Large intestine (tissue), 3 donors: ENCODE data around the gene BCAR3. TPM values are rescaled to one million over a fixed set of nuclear protein-coding genes. Genes with fewer than 3 reads are reported as not detected.
A peak's percentile ranks its signal among the peaks of the same experiment; 100 is the strongest.

Experiments used
- DNase-seq, 2 donors: peaks; one replicate each; pipeline versions ENCODE4 v3.0.0 to v3.0.0-alpha.2; 2013
- H3K27ac ChIP-seq: one replicate; pipeline ENCODE4 v1.5.1; 2013; ENCODE audit warnings: low read length
- H3K27me3 ChIP-seq: 2 replicates; pipeline ENCODE4 v1.6.1; 2013; ENCODE audit warnings: low read length; ENCODE audit not compliant: control insufficient read depth, insufficient read depth
- H3K36me3 ChIP-seq: 2 replicates; pipeline ENCODE4 v1.6.1; 2013; ENCODE audit warnings: low read length; ENCODE audit not compliant: control insufficient read depth, insufficient read depth
- H3K4me1 ChIP-seq: one replicate; pipeline ENCODE4 v1.6.1; 2013; ENCODE audit warnings: low read length; ENCODE audit not compliant: control insufficient read depth, insufficient read depth
- H3K4me3 ChIP-seq: one replicate; pipeline ENCODE4 v1.5.1; 2013; ENCODE audit warnings: low read length
- H3K9me3 ChIP-seq: one replicate; pipeline ENCODE4 v1.6.1; 2013; ENCODE audit warnings: mild to moderate bottlenecking, low read depth, low read length, moderate library complexity; ENCODE audit not compliant: control insufficient read depth
- WGBS: methylation state at CpG from one replicate; pipeline ENCODE4 v1.1.5; 2013; ENCODE audit warnings: low lambda C conversion rate; ENCODE audit not compliant: insufficient coverage; 5-methylcytosine and 5-hydroxymethylcytosine counted together
- polyA plus RNA-seq: library from polyadenylated mRNA; unstranded; fragments of 120-200 nt; gene quantifications from one replicate; pipeline ENCODE4 v1.2.1, GENCODE V29; 2013

The BCAR3 gene
- polyA plus RNA-seq, 1 donor, result 11.7 TPM

GRCh38 chr1:93670141-93670540 is 11.5 kb downstream of the BCAR3 start:
- no peak for DNase-seq
- no peak overlapping the region for H3K27ac ChIP-seq
- no CpG with 5 or more reads among the region's 1 CpG for WGBS

GRCh38 chr1:93669369-93669768 is 12.3 kb downstream of the BCAR3 start:
- H3K27ac ChIP-seq, result no peak overlapping the region
- H3K27me3 ChIP-seq, result no peaks in the 10 kb centered on the region
- H3K4me3 ChIP-seq, result no peak overlapping the region
- peaks cover 45% of the 10 kb centered on the region for H3K4me1 ChIP-seq
- no peaks in the 10 kb centered on the region for H3K9me3 ChIP-seq
- DNase-seq, result no peak
- no CpG with 5 or more reads among the region's 4 CpGs for WGBS
- peaks cover 4% of the 10 kb centered on the region for H3K36me3 ChIP-seq

More at GRCh38 chr1:93670141-93670540, 11.5 kb downstream of the BCAR3 start:
- Histone ChIP-seq H3K4me1 (peaks cover 43% of the 10 kb centered on the region), H3K4me3 (no peak overlapping the region), H3K27me3 (no peaks in the 10 kb centered on the region), H3K9me3 (no peaks in the 10 kb centered on the region), H3K36me3 (peaks cover 4% of the 10 kb centered on the region)

- H3K4me3 ChIP-seq, result no peak overlapping the region
- no CpG with 5 or more reads among the region's 5 CpGs for WGBS
- H3K27ac ChIP-seq, result no peak overlapping the region
Observed at GRCh38 chr1:93668951-93669350, 12.7 kb downstream of the BCAR3 start.

GRCh38 chr1:93668121-93668520 is 13.5 kb downstream of the BCAR3 start:
- H3K36me3 ChIP-seq, result peaks cover 4% of the 10 kb centered on the region
- no peak for DNase-seq
- H3K9me3 ChIP-seq, result no peaks in the 10 kb centered on the region
- H3K4me3 ChIP-seq, result no peak overlapping the region
- H3K4me1 ChIP-seq, result peaks cover 45% of the 10 kb centered on the region
- H3K27ac ChIP-seq, result peak overlapping the region; percentile 0
- no CpG with 5 or more reads among the region's 5 CpGs for WGBS
- no peaks in the 10 kb centered on the region for H3K27me3 ChIP-seq

More at GRCh38 chr1:93668951-93669350, 12.7 kb downstream of the BCAR3 start:
- no peak for DNase-seq
- Histone ChIP-seq H3K9me3 (no peaks in the 10 kb centered on the region), H3K27me3 (no peaks in the 10 kb centered on the region), H3K36me3 (peaks cover 4% of the 10 kb centered on the region), H3K4me1 (peaks cover 43% of the 10 kb centered on the region)

DNA sequence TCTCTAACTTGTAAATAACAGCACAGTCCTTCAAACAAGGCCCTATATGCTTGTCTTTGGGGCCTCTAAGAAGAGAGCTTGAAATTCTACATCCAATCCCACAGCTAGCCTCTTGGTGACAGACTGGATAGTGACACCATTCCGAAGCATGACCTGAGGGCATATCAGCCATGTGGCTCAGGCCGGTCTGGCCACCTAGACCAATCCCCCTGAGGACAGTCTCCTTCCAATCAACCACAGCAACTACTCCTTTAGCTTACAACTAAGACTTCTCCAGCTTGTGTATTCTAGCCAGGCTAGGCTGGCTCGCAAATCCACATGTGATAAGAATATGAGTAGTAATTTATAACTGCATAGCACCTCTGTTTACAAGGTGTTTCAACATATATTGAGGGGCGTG is 14.0 kb downstream of the BCAR3 start:
- Histone ChIP-seq H3K4me3 (no peak overlapping the region), H3K36me3 (peaks cover 4% of the 10 kb centered on the region), H3K27ac (peak overlapping the region; percentile 0), H3K9me3 (no peaks in the 10 kb centered on the region), H3K27me3 (no peaks in the 10 kb centered on the region), H3K4me1 (peaks cover 42% of the 10 kb centered on the region)
- WGBS, result no CpG with 5 or more reads among the region's 4 CpGs
- DNase-seq, result peak in 1 of 2 donors; percentile 43

- H3K4me1 ChIP-seq, result peaks cover 37% of the 10 kb centered on the region
- H3K27me3 ChIP-seq, result no peaks in the 10 kb centered on the region
- WGBS, result no CpG with 5 or more reads among the region's 14 CpGs
- no peak for DNase-seq
- H3K36me3 ChIP-seq, result peaks cover 4% of the 10 kb centered on the region
- no peak overlapping the region for H3K4me3 ChIP-seq
- no peak overlapping the region for H3K27ac ChIP-seq
- H3K9me3 ChIP-seq, result no peaks in the 10 kb centered on the region
Observed at GRCh38 chr1:93666613-93667384, 14.8 kb downstream of the BCAR3 start.

GRCh38 chr1:93665015-93665414 is 16.6 kb downstream of the BCAR3 start:
- no peak overlapping the region for H3K4me3 ChIP-seq
- H3K27me3 ChIP-seq, result no peaks in the 10 kb centered on the region
- H3K4me1 ChIP-seq, result peaks cover 32% of the 10 kb centered on the region
- DNase-seq, result no peak
- no CpG with 5 or more reads among the region's 3 CpGs for WGBS
- H3K36me3 ChIP-seq, result peaks cover 4% of the 10 kb centered on the region
- H3K9me3 ChIP-seq, result no peaks in the 10 kb centered on the region
- H3K27ac ChIP-seq, result no peak overlapping the region

DNA sequence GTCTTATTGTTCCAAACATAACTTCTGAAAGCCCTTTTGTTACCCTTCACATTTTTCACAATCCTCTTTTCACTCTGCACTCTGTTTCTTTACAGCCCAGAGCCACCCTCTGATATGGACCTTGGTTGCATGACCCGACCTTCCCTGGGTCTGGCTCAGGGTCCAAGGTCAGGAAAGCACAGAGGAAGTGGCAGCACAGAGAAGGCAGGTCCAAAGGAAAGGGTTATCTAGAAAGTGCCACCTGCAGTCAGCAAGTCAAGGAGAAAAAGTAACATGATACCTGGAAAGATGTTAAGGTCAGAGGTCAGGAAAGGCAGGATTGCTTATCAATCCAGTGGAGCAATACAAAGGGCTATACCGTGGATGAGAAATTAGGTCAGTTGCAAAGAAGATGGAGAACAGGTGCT is 18.4 kb downstream of the BCAR3 start:
- H3K4me3 ChIP-seq, result no peak overlapping the region
- H3K9me3 ChIP-seq, result no peaks in the 10 kb centered on the region
- peaks cover 4% of the 10 kb centered on the region for H3K36me3 ChIP-seq
- WGBS, result 0% methylated on average over 1 of the region's 2 CpGs
- H3K27ac ChIP-seq, result peak overlapping the region; percentile 76
- H3K4me1 ChIP-seq, result peaks cover 31% of the 10 kb centered on the region
- no peak for DNase-seq
- H3K27me3 ChIP-seq, result no peaks in the 10 kb centered on the region

DNA sequence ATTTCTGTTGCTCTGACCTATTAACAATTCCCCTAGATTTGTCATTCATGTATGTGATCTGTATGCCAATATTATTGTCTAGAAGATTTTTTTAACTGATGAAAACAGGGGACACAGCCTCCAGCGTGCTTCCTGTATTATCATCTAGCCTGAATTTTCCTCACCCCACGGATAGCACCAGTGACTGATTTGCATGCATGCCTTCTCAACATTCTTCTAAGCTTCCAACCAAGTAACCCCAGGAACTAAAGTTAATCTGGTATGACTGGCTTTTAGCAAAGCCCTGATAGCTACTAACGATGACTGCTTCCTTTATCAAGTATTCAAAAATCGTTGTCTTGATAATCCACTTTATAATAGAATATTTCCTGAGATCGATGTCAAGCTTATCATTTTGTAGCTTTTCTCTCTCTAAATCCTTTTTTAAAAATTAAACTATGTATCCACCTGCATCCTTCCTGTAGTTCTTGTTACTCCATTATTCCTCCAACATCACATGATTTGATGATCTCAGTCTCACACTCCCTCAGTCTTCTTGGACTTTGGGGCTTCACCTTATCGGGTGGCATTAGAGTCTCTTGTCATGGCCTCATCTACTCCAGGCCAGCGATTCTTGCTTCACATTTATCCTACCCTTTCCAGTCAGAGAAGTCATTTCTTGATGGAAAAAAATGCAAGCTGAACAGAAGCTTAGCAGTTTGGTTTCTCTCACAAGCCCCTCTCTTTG is 19.0 kb downstream of the BCAR3 start:
- Histone ChIP-seq H3K27ac (peak overlapping the region; percentile 76), H3K9me3 (no peaks in the 10 kb centered on the region), H3K4me1 (peaks cover 25% of the 10 kb centered on the region), H3K27me3 (no peaks in the 10 kb centered on the region), H3K36me3 (peaks cover 4% of the 10 kb centered on the region), H3K4me3 (no peak overlapping the region)
- WGBS, result 89% methylated on average over 3 of the region's 7 CpGs
- DNase-seq, result peak; percentile 66 to 82

- no peak for DNase-seq
- Histone ChIP-seq H3K4me3 (no peak overlapping the region), H3K9me3 (no peaks in the 10 kb centered on the region), H3K27ac (peak overlapping the region; percentile 76), H3K36me3 (peaks cover 3% of the 10 kb centered on the region), H3K27me3 (no peaks in the 10 kb centered on the region), H3K4me1 (peaks cover 22% of the 10 kb centered on the region)
- 67% methylated on average over 1 of the region's 7 CpGs for WGBS
Observed at GRCh38 chr1:93661829-93662474, 19.7 kb downstream of the BCAR3 start.
